OCI-LY3 (cell line): ENCODE data around the gene DIPK1B.

ENCODE experiments used
- H2AFZ ChIP-seq: fragments of 200-600, 300-600 bp; shearing (Covaris generic); 2 replicates; pipeline ENCODE4 v1.6.0; 2014; ENCODE audit warnings: antibody characterized with exemption, low read depth, low read length
- H3K27ac ChIP-seq: fragments of 200-600, 300-600 bp; sonication (generic); 2 replicates; pipeline ENCODE4 v1.5.1; 2014; ENCODE audit warnings: mild to moderate bottlenecking, low read length, moderate library complexity, mixed read lengths
- H3K27me3 ChIP-seq: fragments of 200-600, 300-600 bp; sonication (generic); 2 replicates; pipeline ENCODE4 v1.6.1; 2014; ENCODE audit warnings: low read depth, low read length, mixed read lengths
- H3K36me3 ChIP-seq: fragments of 200-600, 300-600 bp; sonication (generic); replicated peaks from 2 replicates; pipeline ENCODE3; 2014; ENCODE audit warnings: low read depth, low read length, mixed read lengths
- H3K4me1 ChIP-seq: fragments of 300-600, 200-600 bp; sonication (generic); 2 replicates; pipeline ENCODE4 v1.6.1; 2014; ENCODE audit warnings: low read length, mixed read lengths
- H3K4me2 ChIP-seq: fragments of 200-600, 300-600 bp; sonication (generic); 2 replicates; pipeline ENCODE4 v1.6.1; 2014; ENCODE audit warnings: low read length, mixed read lengths
- H3K4me3 ChIP-seq: fragments of 300-600, 200-600 bp; sonication (generic); 2 replicates; pipeline ENCODE4 v1.5.1; 2014; ENCODE audit warnings: antibody characterized with exemption, mild to moderate bottlenecking, low read length, moderate library complexity
- H3K79me2 ChIP-seq: fragments of 300-600, 200-600 bp; shearing (Covaris generic); 2 replicates; pipeline ENCODE4 v1.6.1; 2014; ENCODE audit warnings: mild to moderate bottlenecking, low read length, mixed read lengths
- H3K9ac ChIP-seq: fragments of 300-600, 200-600 bp; shearing (Covaris generic); 2 replicates; pipeline ENCODE4 v1.6.0; 2014; ENCODE audit warnings: mild to moderate bottlenecking, low read length, moderate library complexity
- H3K9me3 ChIP-seq: fragments of 200-600, 300-600 bp; shearing (Covaris generic); 2 replicates; pipeline ENCODE4 v1.6.1; 2014; ENCODE audit warnings: low read length, mixed read lengths; ENCODE audit not compliant: insufficient read depth
- H4K20me1 ChIP-seq: fragments of 200-600, 300-600 bp; sonication (generic); 2 replicates; pipeline ENCODE4 v1.6.1; 2016; ENCODE audit warnings: low read length, mixed read lengths; ENCODE audit not compliant: insufficient read depth
- EZH2phosphoT487 ChIP-seq: fragments of 200-600 bp; shearing (Covaris generic); IDR thresholded peaks from 2 replicates; pipeline ENCODE4 v1.6.1; 2018; ENCODE audit warnings: antibody characterized with exemption, mixed run types, low read depth
- TF ChIP-seq, protein P1 (sequence below): fragments of 200-600, 300-600 bp; sonication (generic); IDR thresholded peaks from 2 replicates; pipeline ENCODE4 v1.5.1; 2014; ENCODE audit warnings: antibody characterized with exemption, low read length, low read depth

DIPK1B gene

DNA sequence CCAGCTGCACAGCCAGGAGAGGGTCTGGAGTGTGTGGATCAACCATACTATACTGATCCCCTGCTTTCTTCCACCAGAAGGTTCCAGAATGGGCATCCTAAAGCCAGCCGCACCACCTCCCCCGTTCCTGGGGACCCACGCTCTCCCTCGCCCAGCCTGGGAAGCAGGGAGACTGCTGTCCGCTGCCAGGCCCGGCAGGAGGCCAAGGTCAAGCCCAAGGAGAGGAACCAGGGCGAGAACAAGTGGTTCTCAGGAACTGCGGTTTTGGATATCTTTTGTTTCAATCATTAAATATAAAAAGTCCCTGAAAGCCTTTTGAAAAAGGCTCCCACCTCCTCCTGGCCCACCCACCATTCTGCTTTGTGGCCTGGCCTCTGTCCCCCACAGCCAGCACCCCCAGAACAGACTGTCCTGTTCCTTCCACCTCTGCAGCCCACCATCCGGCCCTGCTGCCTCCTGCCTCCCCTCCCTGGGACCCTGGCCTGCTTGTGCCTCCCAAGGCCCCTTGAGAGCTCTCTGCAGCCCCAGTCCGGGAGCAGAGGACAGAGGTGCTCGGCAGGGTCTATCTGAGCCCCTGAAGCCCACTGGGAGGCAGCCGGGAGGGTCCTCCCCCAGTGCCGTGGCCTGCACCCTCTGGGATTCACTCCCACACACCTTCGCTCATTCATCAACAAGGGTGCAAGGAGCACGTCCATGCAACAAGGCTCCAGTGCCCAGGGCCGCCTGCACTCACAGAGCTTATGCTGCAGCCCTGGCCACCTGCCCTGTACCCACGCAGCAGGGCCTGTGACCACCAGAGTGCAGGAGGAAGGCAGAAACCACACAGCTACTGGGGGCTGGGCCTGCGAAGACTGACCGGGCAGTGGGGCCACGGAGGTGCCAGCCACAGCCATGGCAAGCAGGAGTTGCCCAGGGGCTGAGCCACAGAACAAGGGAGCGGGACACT is 36.6 kb downstream of the DIPK1B start:
- Histone ChIP-seq H3K79me2 (no peaks in the 10 kb centered on the region), H4K20me1 (no peaks in the 10 kb centered on the region), H3K36me3 (no peaks in the 10 kb centered on the region), H2AFZ (no peak overlapping the region), H3K4me1 (no peaks in the 10 kb centered on the region), H3K27ac (no peak overlapping the region), H3K9ac (no peak overlapping the region), H3K27me3 (peaks cover 9% of the 10 kb centered on the region), H3K4me2 (no peak overlapping the region), H3K4me3 (no peak overlapping the region), H3K9me3 (peaks cover 16% of the 10 kb centered on the region)
- TF ChIP-seq EZH2phosphoT487 = no peak
- TF ChIP-seq, protein P1, sequence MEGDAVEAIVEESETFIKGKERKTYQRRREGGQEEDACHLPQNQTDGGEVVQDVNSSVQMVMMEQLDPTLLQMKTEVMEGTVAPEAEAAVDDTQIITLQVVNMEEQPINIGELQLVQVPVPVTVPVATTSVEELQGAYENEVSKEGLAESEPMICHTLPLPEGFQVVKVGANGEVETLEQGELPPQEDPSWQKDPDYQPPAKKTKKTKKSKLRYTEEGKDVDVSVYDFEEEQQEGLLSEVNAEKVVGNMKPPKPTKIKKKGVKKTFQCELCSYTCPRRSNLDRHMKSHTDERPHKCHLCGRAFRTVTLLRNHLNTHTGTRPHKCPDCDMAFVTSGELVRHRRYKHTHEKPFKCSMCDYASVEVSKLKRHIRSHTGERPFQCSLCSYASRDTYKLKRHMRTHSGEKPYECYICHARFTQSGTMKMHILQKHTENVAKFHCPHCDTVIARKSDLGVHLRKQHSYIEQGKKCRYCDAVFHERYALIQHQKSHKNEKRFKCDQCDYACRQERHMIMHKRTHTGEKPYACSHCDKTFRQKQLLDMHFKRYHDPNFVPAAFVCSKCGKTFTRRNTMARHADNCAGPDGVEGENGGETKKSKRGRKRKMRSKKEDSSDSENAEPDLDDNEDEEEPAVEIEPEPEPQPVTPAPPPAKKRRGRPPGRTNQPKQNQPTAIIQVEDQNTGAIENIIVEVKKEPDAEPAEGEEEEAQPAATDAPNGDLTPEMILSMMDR = no peak

DNA sequence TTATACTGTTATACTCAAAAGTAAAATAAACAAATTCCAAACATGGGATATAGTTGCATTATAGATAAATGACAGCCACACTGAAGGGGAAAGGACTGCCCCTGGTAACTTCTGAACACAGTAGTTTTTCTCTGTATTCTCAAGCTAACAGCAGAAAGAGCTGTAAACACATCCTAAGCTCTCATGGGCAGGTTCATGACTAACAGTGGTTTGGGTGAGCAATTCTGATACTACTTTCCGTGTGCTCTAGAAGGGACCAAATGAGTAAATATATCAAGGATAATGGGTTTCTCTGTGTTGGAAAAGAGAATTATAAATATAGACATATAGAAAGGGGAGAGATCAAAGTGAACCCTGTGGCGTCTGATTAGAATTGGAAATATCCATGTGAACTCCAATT is 38.2 kb downstream of the DIPK1B start:
- no peak overlapping the region for H3K4me2 ChIP-seq
- no peak overlapping the region for H3K9ac ChIP-seq
- H3K4me1 ChIP-seq = no peaks in the 10 kb centered on the region

DNA sequence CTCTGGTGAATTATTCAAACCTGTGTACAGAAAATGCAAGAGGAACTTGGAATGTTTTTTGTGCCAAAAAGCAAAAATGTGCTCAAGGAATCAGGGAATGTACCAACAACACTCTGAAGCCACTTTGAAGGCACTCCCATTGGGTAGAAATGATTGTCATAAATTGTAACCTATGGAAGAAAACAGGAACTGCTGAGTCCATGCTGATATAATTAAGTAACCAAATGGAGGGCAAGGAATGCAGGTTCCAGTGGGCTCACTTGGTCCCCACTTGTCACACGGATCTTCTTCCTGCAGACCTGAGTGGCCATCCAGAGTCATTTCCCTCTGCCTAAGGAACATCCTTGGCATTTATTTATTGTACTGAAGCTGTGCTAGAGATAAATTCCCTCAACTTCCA is 38.9 kb downstream of the DIPK1B start:
- TF ChIP-seq, protein P1 = no peak
- no peak for TF ChIP-seq EZH2phosphoT487
- H4K20me1 ChIP-seq = no peaks in the 10 kb centered on the region
- peaks cover 16% of the 10 kb centered on the region for H3K9me3 ChIP-seq
- no peak overlapping the region for H3K27ac ChIP-seq
- no peak overlapping the region for H2AFZ ChIP-seq
- H3K9ac ChIP-seq = no peak overlapping the region
- H3K4me3 ChIP-seq = no peak overlapping the region
- H3K4me1 ChIP-seq = no peaks in the 10 kb centered on the region
- H3K36me3 ChIP-seq = no peaks in the 10 kb centered on the region
- H3K27me3 ChIP-seq = peaks cover 9% of the 10 kb centered on the region
- no peaks in the 10 kb centered on the region for H3K79me2 ChIP-seq
- no peak overlapping the region for H3K4me2 ChIP-seq

More for the DNA sequence above, 38.2 kb downstream of the DIPK1B start:
- Histone ChIP-seq H2AFZ (no peak overlapping the region), H3K9me3 (peaks cover 16% of the 10 kb centered on the region), H3K27ac (no peak overlapping the region), H3K79me2 (no peaks in the 10 kb centered on the region), H3K36me3 (no peaks in the 10 kb centered on the region), H4K20me1 (no peaks in the 10 kb centered on the region), H3K27me3 (peaks cover 9% of the 10 kb centered on the region), H3K4me3 (no peak overlapping the region)
- TF ChIP-seq, protein P1 = no peak
- no peak for TF ChIP-seq EZH2phosphoT487

DNA sequence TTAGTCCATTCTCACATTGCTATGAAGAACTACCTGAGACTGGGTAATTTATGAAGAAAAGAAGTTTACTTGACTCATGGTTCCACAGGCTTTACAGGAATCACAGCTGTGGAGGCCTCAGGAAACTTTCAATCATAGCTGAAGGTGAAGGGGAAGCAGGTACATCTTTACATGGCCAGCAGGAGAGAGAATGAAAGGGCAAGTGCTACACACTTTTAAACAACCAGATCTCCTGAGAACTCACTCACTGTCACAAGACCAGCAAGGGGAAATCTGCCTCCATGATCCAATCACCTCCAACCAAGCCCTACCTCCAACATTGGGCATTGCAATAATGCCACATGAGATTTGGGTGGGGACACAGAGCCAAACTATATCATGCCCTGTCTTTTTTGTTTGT is 39.4 kb downstream of the DIPK1B start:
- no peak overlapping the region for H3K9ac ChIP-seq
- no peak overlapping the region for H3K27ac ChIP-seq
- no peaks in the 10 kb centered on the region for H3K36me3 ChIP-seq
- no peak overlapping the region for H3K4me2 ChIP-seq
- H2AFZ ChIP-seq = no peak overlapping the region
- no peaks in the 10 kb centered on the region for H3K79me2 ChIP-seq
- H3K4me3 ChIP-seq = no peak overlapping the region
- H4K20me1 ChIP-seq = no peaks in the 10 kb centered on the region
- H3K27me3 ChIP-seq = peaks cover 9% of the 10 kb centered on the region
- H3K4me1 ChIP-seq = no peaks in the 10 kb centered on the region
- TF ChIP-seq, protein P1 = no peak
- no peak for TF ChIP-seq EZH2phosphoT487
- H3K9me3 ChIP-seq = peaks cover 16% of the 10 kb centered on the region
